Measurements from ENCODE around the gene PDE4D.
"Not testable (repeated sequence)": the region's sequence is repeated elsewhere in the genome, so short reads cannot be mapped to it uniquely, and the experiment has no call there.

Gene PDE4D

DNA sequence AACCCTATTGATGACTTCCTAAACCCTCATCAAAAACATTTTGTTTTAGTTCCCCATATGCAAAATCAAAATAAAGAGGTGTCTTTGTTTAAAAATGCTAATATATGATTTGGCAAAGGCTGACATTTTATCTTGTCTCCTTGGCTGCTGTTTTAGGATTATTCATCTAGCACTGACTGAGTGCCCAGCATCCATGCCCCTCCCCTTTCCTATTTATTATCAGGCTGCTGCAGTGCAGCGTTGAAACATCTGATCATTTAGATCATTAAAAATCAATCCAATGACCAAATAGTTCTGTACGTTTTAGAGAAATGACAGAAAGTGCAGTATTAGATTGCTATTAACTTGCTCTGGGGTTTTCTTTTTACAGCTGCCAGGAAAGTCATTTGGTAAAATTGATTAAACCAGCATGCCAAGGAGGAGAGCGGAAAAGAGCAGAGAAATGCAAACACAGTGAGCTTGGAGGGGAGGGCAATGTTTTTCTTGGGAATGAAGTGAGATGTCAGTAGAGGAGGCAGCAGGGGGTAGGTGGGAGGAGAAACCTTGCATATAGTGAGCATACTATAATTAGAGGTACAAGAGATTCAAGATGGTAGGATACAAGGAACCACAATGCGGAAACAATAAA lies 286.3 kb downstream of the PDE4D start:
- DNase-seq (ENCODE audit: low read depth) = no peak

DNA sequence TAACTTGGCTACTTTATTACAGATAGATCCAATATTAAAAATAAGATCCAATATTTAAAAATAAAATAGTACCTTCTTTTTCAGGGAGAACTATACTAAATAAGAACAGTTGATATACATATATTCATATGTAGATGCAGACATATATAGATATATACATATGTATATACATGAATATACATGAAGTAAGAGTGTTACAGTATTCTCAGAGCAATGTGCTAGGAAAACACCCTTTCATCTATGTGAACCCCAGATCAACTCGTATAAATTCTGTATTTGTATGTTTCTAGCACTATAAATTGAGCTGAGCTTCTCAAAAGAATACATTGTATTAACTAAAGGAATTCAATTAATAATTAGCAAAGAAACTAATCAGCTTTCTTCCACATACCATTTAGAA lies 287.6 kb downstream of the PDE4D start:
- no peak for DNase-seq (ENCODE audit: low read depth)

- DNase-seq (ENCODE audit: low read depth) = no peak
These were observed 289.4 kb downstream of the PDE4D start for GRCh38 chr5:59604111-59604510.

DNA sequence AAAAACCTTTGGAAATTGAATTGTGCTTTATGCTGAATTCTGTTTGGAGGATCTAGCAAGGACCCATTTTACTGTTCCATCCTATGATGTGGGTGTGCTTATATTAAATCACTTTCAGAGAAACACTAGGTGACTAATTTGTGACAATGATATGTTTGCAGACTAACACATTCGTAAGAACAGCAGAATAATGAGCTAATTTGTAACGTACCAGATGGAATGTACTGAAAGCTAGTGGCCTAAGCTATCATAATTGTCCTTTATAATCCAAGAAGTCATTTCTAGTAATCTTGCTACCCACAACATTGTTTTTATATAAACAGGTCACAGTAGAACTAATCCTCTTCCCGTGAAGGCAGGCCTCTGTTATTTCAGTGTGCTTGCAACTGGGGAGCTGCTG lies 292.5 kb downstream of the PDE4D start:
- DNase-seq (ENCODE audit: low read depth) = no peak

GRCh38 chr5:59600153-59600552 lies 293.4 kb downstream of the PDE4D start:
- DNase-seq (ENCODE audit: low read depth) = no peak

DNA sequence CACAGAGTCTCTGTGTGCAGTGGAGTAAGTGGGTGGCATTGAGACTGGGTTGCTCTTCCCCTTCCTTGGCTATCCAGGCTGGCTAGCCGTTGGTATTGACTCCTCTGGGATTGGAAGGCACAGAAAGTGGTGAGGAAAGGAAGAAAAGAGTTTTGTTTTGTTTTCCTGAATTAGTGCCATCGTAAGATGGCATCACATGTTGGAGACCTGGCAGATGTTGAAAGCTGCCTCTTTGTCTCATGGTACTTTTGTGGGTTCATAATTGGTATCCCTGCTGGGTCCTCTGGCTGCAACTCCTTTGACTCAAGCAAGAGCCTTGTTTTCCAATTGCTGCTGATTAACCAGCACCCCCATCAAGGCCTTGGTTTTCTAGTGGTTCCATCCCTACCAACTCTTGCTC lies 293.8 kb downstream of the PDE4D start:
- no peak for DNase-seq (ENCODE audit: low read depth)

GRCh38 chr5:59598547-59598874 lies 295.0 kb downstream of the PDE4D start:
- DNase-seq (ENCODE audit: low read depth) = no peak

DNA sequence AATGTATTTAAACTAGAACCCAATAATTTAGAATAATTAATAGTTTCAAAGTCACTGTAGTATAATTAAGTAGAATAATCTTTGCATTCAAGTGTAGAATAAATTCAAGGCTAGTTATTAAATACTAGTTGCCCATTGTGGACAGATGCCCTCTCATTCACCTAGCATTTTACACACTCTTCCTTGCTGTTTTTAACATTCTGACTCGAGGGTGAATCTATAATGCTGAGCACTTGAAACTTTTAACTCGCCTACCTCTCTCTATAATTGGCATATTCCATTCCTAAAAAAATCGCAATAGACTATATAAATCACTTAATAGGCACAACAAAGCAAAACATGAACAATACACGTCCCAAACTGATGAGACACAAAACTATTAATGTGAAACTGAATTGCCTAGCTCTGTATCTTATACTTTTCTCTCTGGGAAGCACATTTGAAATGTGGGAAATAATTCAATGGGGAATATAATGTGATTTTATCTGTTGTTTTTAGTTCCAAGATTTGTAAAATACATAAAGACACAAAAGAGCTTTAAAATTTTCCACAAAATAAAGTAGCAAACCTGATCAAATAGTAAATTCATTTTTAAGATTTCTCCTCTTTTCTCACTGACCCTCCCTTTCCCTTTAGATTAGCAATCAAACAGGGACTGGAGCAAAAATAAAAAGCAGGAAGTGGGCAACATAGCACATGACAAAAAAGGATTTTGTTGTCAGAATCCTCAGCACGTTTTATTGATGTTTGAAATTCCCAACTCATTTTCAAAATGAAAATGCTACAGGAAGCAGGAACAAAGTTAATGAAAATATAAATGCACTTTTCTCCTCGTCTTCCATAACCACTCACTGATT lies 295.6 kb downstream of the PDE4D start:
- no peak for DNase-seq (ENCODE audit: low read depth)

DNA sequence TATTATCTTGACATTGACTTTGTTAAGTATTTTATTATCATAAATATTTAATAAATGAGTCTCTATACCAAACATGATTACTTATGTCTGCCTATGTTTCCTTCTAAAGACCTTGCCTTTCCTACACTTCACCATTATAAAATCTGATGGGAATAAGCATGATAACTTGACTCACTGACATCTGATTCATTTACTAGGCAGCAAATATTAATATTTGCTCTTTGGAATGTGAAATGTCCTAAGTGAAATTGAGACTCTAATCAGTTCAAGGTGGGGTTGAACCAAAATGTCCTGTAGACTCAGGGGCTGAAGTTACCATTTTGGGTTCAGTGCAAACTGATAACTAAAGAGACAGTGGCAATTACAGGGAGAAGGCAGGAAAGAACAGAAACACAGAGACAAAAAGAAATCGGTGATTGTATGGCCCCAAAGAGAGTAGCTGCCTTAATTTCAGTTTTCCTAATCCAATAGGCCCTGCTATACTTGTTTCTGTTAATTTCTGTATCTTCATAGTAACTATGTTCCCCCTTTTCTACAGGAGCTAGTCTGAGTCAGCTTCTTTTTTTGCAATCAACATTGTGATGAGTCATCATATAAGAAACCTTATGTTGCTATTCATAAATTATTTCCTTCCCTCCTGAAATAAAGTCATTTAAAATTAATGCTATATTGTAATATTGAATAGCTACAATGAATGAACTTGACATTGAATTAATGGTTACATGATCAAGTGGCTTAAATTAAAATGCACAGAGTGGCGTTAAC lies 296.8 kb downstream of the PDE4D start:
- no peak for DNase-seq (ENCODE audit: low read depth)

DNA sequence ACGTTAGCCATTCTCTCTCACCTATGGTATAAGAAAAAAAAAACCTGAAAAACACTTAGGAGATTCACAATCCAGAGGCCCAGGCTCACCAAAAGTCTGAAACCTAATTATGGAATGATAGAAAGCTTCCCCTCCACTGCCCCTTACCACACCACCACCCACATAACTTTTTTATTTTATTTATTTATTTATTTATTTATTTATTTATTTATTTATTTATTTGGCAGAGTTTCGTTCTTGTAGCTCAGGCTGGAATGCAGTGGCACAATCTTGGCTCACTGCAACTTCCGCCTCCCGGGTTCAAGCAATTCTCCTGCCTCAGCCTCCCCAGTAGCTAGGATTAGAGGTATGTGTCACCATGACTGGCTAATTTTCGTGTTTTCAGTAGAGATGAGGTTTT lies 299.4 kb downstream of the PDE4D start:
- not testable (repeated sequence) for DNase-seq (ENCODE audit: low read depth)

DNA sequence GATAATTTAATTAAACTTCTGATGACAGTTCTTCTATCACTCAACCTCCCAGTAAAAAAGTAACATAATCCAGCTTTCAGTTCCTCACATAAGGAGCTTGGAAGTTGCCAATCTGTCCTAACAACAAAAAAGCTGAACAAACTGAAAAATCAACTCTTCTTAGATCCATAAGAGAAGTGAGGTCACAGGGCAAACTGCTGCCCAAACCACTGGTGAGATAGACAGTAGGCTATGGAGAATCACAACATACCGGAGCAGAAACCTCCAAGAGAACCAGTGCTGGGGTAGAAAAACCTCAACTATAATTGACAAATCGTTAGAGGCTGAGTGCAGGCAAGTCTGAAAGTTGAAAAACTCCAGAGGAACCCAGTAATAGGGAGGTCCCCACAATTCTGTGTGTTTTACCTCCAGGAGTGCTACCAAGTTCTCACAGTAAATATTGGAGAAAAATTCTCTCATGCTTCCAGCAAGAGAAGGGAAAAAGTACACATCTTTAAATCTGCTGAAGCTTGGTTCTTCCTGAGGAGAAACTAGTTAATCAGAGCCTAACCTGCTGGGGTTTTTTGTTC lies 300.0 kb downstream of the PDE4D start:
- no peak for DNase-seq (ENCODE audit: low read depth)

- no peak for DNase-seq (ENCODE audit: low read depth)
These were observed 301.4 kb downstream of the PDE4D start for GRCh38 chr5:59592101-59592500.

- no peak for DNase-seq (ENCODE audit: low read depth)
These were observed 302.4 kb downstream of the PDE4D start for GRCh38 chr5:59591162-59591561.

GRCh38 chr5:59588922-59589321 lies 304.6 kb downstream of the PDE4D start:
- no peak for DNase-seq (ENCODE audit: low read depth)

- no peak for DNase-seq (ENCODE audit: low read depth)
These were observed 305.8 kb downstream of the PDE4D start for GRCh38 chr5:59587489-59588337.

- no peak for DNase-seq (ENCODE audit: low read depth)
These were observed 306.7 kb downstream of the PDE4D start for GRCh38 chr5:59586841-59587240.

DNA sequence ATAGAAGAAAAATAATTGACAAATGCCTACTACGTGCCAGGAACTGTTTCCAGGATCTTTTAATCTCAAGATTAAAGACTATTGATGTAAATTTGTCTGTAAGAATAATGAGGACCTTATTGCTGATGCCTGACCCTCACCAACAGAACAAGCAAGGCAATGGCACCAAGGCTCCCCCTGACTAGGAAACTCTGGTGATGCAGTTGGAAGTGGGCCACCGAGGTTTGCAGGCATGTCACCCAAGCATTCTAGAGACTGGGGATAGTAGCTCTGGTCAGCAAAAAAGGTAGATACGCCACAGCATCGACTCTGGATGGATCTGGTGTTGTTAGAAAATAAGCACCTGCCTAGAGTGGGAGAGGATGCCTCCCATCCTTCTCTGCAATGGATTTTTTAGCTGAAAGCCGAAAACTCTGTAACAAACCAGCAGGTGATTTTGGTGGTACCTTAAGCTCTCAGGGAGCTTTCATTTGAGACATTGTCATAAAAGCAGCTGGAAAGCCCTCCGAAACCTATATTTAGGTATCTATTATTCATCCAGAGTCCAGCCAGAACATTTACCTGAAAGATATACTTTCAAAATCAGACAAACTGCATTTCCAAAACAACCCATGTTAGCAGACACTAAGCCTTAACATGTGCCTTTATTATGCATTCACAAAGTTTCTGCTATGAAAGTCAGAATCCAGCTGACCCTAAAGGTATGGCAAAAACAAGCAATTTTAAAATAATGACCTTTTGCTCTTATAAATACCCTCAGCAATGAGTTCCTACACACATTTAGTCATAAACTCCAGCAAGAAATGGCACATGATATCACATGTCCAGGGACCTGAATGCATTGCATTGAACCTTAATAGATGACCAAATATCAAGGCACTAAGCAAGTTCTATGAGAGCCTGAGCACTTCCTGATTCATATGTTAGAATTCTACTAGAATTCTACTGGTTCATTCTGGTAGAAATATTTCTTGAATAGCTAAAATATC lies 308.4 kb downstream of the PDE4D start:
- DNase-seq (ENCODE audit: low read depth) = no peak

GRCh38 chr5:59583810-59584562 lies 309.5 kb downstream of the PDE4D start:
- DNase-seq (ENCODE audit: low read depth) = no peak

DNA sequence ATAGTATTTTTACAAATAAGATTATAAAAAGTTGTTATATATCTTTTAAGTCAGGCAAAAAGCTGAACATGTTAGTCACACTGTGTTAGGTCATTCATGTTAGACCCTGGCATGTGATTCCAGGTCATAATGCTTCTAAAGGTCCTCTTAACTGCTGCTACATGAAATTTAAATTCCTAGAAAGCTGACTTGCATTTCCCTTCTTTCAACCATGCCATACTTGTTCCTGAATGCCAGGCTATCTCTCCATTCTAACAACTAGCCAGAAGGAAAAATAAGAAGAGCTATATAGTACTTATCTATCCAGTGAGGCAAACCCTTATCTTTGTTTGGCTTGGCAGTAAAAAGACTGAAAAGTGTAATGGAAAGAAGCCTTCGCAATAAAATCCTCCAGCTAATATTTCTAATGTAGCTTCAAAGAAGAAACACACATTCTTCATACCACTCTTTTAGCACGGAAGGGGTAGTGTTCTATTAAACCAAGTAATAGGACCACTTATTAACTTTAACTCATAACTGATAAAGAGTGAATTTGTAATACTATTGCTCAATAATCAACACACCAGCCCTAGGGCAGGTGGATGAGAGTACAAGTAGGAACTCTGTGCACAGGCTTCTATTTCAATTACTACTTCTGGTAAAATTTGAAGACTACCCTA lies 310.2 kb downstream of the PDE4D start:
- no peak for DNase-seq (ENCODE audit: low read depth)
